ENCODE data around the gene IMMT.
"Not testable (repeated sequence)": the region's sequence is repeated elsewhere in the genome, so short reads cannot be mapped to it uniquely, and the experiment has no call there.

Gene IMMT

GRCh38 chr2:86195055-86195807 lies at the start of gene IMMT:
Gene IMMT (minus strand): TSS chr2:86195462. CDS start chr2:86195382, 80 bp downstream.
- Histone ChIP-seq H3K27me3 (no peaks in the 10 kb centered on the region), H3K4me3 (peak within 1 kb of the TSS; percentile 75 to 94 (median 86)), H3K9ac (peak within 1 kb of the TSS; percentile 93 to 100 (median 99)), H3K4me1 (peaks cover 39 to 67% (median 47%) of the 10 kb centered on the region in 10 experiments), H3K36me3 (peaks cover 16 to 33% (median 30%) of the 10 kb centered on the region in 11 experiments; a peak in 21 of 22 replicates), H3K9me3 (replicated peaks in 1 of 11) (no peaks in the 10 kb centered on the region), H3K27ac (peak within 1 kb of the TSS; percentile 94 to 100 (median 99)), H3K4me2 (peak within 1 kb of the TSS; percentile 74 to 99 (median 94)), H4K20me1 (peaks cover 40 to 46% (median 44%) of the 10 kb centered on the region in 11 experiments; a peak in 21 of 22 replicates)
- no peak for TF ChIP-seq Cebpa-rat (IDR thresholded peaks at IDR 0.05)

- H3K27ac ChIP-seq; H3K9ac ChIP-seq; H3K9me3 ChIP-seq (replicated peaks in 1 of 11); H3K36me3 ChIP-seq; H3K4me3 ChIP-seq: not testable (repeated sequence)
- Histone ChIP-seq H3K4me2 (peak overlapping the region in 6 of 11 experiments; percentile 10 to 60 (median 34); a peak in 11 of 22 replicates), H3K4me1 (peaks cover 19 to 32% (median 26%) of the 10 kb centered on the region in 10 experiments), H4K20me1 (peaks cover 0 to 39% (median 20%) of the 10 kb centered on the region in 11 experiments; a peak in 15 of 22 replicates), H3K27me3 (peaks cover 35 to 52% (median 47%) of the 10 kb centered on the region in 11 experiments)
These were observed 49.5 kb upstream of the IMMT start for GRCh38 chr2:86244781-86245180.

GRCh38 chr2:86243950-86244733 lies 48.9 kb upstream of the IMMT start:
- Histone ChIP-seq H3K9me3 (replicated peaks in 1 of 11) (no peaks in the 10 kb centered on the region), H3K9ac (no peak overlapping the region), H3K27me3 (peaks cover 41 to 57% (median 53%) of the 10 kb centered on the region in 11 experiments), H3K4me2 (peak overlapping the region; percentile 6 to 60 (median 27); a peak in 16 of 22 replicates), H3K27ac (no peak overlapping the region), H3K4me3 (no peak overlapping the region), H3K36me3 (no peaks in the 10 kb centered on the region), H4K20me1 (peaks cover 0 to 41% (median 25%) of the 10 kb centered on the region in 11 experiments; a peak in 15 of 22 replicates), H3K4me1 (peaks cover 19 to 32% (median 26%) of the 10 kb centered on the region in 10 experiments)
- TF ChIP-seq Cebpa-rat (IDR thresholded peaks at IDR 0.05) = no peak

- peaks cover 25 to 35% (median 29%) of the 10 kb centered on the region in 10 experiments for H3K4me1 ChIP-seq
- H3K27ac ChIP-seq = no peak overlapping the region
- H3K4me2 ChIP-seq = peak overlapping the region in 7 of 11 experiments; percentile 6 to 60 (median 28); a peak in 9 of 22 replicates
- no peak for TF ChIP-seq Cebpa-rat (IDR thresholded peaks at IDR 0.05)
- H3K4me3 ChIP-seq = no peak overlapping the region
- peaks cover 49 to 66% (median 60%) of the 10 kb centered on the region in 11 experiments for H3K27me3 ChIP-seq
- H3K36me3 ChIP-seq = no peaks in the 10 kb centered on the region
- H3K9ac ChIP-seq = no peak overlapping the region
- H3K9me3 ChIP-seq (replicated peaks in 1 of 11) = no peaks in the 10 kb centered on the region
- H4K20me1 ChIP-seq = peaks cover 0 to 46% (median 28%) of the 10 kb centered on the region in 11 experiments; a peak in 16 of 22 replicates
These were observed 48.0 kb upstream of the IMMT start for GRCh38 chr2:86243272-86243671.

- Histone ChIP-seq H3K9me3 (replicated peaks in 1 of 11) (no peaks in the 10 kb centered on the region), H3K9ac (no peak overlapping the region), H3K4me3 (no peak overlapping the region), H3K4me1 (peaks cover 30 to 40% (median 36%) of the 10 kb centered on the region in 10 experiments), H3K27ac (no peak overlapping the region), H3K27me3 (peaks cover 66 to 82% (median 77%) of the 10 kb centered on the region in 11 experiments), H3K4me2 (no peak overlapping the region), H4K20me1 (peaks cover 0 to 47% (median 29%) of the 10 kb centered on the region in 11 experiments; a peak in 16 of 22 replicates), H3K36me3 (no peaks in the 10 kb centered on the region)
- TF ChIP-seq Cebpa-rat (IDR thresholded peaks at IDR 0.05) = no peak
These were observed 46.3 kb upstream of the IMMT start for GRCh38 chr2:86241611-86242010.

- TF ChIP-seq Cebpa-rat (IDR thresholded peaks at IDR 0.05) = no peak
- H3K4me2 ChIP-seq = peak overlapping the region in 2 of 11 experiments; percentile 65 to 66; a peak in 3 of 22 replicates
- no peaks in the 10 kb centered on the region for H3K9me3 ChIP-seq (replicated peaks in 1 of 11)
- no peak overlapping the region for H3K27ac ChIP-seq
- H3K4me3 ChIP-seq = no peak overlapping the region
- peaks cover 0 to 47% (median 29%) of the 10 kb centered on the region in 11 experiments; a peak in 16 of 22 replicates for H4K20me1 ChIP-seq
- peaks cover 30 to 40% (median 36%) of the 10 kb centered on the region in 10 experiments for H3K4me1 ChIP-seq
- H3K27me3 ChIP-seq = peaks cover 76 to 96% (median 90%) of the 10 kb centered on the region in 11 experiments
- H3K9ac ChIP-seq = no peak overlapping the region
- no peaks in the 10 kb centered on the region for H3K36me3 ChIP-seq
These were observed 45.0 kb upstream of the IMMT start for GRCh38 chr2:86240251-86240650.

GRCh38 chr2:86239745-86240144 lies 44.5 kb upstream of the IMMT start:
- Histone ChIP-seq H3K36me3 (no peaks in the 10 kb centered on the region), H3K9ac (no peak overlapping the region), H3K4me1 (peaks cover 30 to 40% (median 36%) of the 10 kb centered on the region in 10 experiments), H3K27me3 (peaks cover 81 to 98% (median 93%) of the 10 kb centered on the region in 11 experiments), H4K20me1 (peaks cover 0 to 47% (median 29%) of the 10 kb centered on the region in 11 experiments; a peak in 16 of 22 replicates), H3K4me3 (no peak overlapping the region), H3K27ac (no peak overlapping the region), H3K4me2 (peak overlapping the region in 9 of 11 experiments; percentile 33 to 70 (median 61); a peak in 14 of 22 replicates), H3K9me3 (replicated peaks in 1 of 11) (no peaks in the 10 kb centered on the region)
- TF ChIP-seq Cebpa-rat (IDR thresholded peaks at IDR 0.05) = no peak

GRCh38 chr2:86239326-86239725 lies 44.1 kb upstream of the IMMT start:
- Histone ChIP-seq H3K9me3 (replicated peaks in 1 of 11) (no peaks in the 10 kb centered on the region), H3K4me3 (no peak overlapping the region), H3K36me3 (no peaks in the 10 kb centered on the region), H3K27ac (no peak overlapping the region), H3K27me3 (peaks cover 85 to 99% (median 94%) of the 10 kb centered on the region in 11 experiments), H3K4me2 (peak overlapping the region; percentile 33 to 70 (median 59); a peak in 20 of 22 replicates), H4K20me1 (peaks cover 0 to 47% (median 29%) of the 10 kb centered on the region in 11 experiments; a peak in 16 of 22 replicates), H3K4me1 (peaks cover 28 to 39% (median 34%) of the 10 kb centered on the region in 10 experiments), H3K9ac (no peak overlapping the region)
- no peak for TF ChIP-seq Cebpa-rat (IDR thresholded peaks at IDR 0.05)
